NCI-H187 treated with DMSO at 0.1 percent for 48 hours (cell line): ENCODE results near the gene LMX1B.

Experiments
- DNase-seq: peaks from one replicate; lab custom pipeline; 2025; lab: John Stamatoyannopoulos, UW

LMX1B gene

DNA sequence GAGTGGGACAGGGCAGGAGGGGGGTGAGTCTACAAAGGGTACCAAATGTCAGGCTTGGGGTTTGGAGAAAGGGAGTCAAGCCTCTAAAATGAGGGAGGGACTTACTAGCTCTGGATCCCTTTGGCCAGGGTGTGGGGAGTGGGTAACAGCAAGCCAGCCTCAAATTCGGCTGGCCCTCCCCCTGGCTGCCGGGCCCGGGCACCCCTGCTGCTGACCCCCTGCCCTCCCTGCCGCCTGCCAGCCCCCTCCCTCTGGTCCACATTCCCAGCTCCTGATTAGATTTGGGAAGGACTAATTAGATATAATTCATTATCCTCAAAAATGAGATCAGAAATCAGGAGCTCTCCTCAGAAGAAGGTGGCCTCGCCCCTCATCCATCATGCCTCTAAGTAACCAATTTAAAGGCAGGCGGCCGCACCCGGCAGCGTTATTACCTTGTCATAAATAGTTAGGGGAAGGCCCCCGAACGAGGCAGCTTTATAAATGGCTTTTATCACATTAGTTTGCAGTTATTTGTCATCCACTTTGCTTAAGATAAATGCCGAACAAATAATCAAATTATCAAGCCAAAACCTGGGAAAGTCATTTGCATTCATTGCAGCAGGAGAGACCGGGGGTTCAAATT lies 44.6 kb downstream of the LMX1B start:
- no peak for DNase-seq

DNA sequence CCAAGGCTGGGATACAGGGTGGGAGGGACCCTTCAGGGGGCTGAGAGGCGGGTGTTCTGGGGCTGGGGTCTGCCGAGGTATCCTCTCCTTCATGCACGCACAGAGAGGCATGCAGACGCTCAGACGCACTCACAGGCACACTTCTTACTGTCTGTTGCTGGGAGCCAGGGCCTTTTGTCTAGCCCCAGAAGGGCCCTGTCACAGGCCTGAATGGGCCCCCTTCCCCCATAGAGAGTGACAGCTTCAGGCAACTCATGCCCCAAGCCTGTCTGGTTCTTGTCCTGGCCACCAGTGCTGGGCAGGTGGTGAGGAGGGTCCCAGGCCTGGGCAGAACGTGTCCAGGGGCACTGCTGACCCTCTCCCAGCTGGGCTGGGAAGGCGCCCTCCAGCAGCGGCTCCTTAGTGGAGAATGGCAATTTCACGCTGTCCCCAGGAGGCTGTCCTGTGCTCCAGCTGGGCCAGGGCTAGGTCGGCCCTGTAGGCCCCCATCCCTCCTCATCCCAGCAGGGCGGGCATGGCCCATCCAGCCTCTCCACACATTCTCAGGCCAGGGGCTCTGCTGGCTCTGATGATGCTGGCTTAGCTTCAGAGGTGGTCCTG lies 45.3 kb downstream of the LMX1B start:
- no peak for DNase-seq

DNA sequence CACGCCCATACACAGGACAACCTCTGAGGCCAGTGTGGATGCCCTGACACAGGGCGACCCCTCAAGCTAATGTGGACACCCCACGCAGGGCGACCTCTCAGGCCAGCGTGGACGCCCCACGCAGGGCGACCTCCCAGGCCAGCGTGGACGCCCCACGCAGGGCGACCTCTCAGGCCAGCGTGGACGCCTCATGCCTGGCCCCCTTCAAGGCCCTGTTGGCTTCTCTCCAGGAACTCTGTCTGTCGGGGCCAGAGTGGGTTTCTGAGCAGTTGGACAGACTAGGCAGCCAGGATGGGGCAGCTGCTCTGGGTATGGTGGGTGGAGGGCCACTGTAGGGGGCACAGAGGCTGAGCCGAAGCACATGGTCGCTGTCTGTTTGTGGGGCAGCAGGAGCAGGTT lies 47.4 kb downstream of the LMX1B start:
- no peak for DNase-seq

- DNase-seq: no peak
Observed at GRCh38 chr9:126661521-126662251, 48.0 kb downstream of the LMX1B start.

DNA sequence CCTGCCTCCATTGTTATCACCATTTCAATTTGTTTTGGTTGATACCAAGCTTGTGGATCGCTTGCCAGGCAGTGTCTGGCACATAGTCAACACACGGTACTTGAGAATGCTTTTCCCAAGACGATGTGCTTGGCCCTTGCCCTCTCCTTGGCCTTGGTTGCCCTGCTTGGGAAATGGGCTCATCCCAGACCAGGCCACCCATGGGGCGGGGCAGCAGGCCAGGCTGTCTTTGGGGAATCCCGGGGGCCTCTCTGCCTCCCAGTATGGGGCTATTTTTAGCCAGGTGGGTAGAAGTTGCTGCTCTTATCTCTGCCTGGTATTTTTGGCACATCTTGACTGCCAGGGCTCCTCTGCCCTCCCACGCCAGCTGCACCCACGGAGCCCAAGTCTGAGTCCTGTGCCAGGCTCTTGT lies 49.9 kb downstream of the LMX1B start:
- DNase-seq: no peak

- no peak for DNase-seq
Observed at GRCh38 chr9:126664900-126665643, 51.3 kb downstream of the LMX1B start.

- DNase-seq: no peak
Observed at GRCh38 chr9:126665644-126666035, 51.9 kb downstream of the LMX1B start.

GRCh38 chr9:126666155-126666803 lies 52.6 kb downstream of the LMX1B start:
- no peak for DNase-seq

DNA sequence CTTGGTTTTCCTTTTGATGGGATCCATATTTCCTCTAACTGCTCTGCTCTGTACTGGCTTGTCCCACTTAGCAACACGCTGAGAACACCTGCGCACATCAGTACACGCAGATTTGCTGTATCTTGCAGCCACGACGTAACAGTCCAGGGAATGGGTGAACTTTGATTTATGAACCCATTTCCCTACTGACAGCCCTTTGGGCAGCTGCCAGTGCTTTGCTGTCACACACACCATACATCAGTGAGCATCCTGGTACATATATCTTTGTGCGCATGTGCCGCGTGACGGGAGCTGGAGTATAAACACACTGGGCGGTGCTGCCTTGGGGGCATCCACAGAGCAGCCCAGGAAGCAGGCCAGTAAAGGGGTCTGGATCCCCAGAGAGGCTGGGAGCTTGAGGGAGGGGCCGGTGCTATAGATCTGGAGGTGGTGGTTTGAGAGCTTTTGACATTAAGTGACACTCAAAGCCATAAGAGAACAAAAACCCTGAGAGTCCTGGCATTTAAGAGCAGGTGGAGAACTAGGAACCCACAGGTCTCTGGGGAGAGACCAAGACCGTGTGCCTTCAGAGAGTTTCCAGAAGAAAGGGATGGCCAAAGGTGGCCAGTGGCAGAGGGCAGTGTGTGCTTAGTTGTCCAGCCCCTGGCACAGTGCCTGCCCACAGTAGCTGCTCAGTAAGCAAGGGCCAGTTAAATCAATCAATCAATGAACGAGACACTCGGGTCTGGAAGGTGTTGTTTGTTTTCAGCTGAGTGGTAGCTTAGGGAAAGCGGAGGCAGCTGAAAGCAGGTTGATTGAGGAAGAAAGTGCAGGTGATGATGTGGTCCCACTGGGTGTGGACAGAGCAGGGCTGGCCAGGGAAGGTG lies 53.7 kb downstream of the LMX1B start:
- peak; percentile 11 for DNase-seq

DNA sequence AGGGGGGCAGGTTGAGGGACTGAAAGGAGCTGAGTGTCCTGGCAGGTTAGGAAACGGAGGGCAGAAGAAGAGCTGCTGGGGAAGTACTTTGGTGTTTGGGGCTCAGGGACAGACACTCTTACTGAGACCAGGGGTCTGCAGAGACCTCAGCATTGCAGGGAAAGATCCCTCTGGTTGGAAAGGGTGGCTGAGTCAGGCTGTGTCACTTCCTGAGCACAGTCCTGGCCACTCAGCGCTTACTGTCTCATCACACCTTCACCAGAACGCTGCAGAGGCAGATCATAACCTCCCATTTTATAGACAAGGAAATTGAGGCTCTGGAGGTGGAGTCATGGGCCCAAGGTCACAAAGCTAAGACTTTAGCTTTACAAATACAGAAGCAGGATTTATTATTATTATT lies 54.3 kb downstream of the LMX1B start:
- DNase-seq: no peak

GRCh38 chr9:126669108-126669507 lies 55.4 kb downstream of the LMX1B start:
- no peak for DNase-seq

GRCh38 chr9:126670270-126670669 lies 56.5 kb downstream of the LMX1B start:
- DNase-seq: no peak

DNA sequence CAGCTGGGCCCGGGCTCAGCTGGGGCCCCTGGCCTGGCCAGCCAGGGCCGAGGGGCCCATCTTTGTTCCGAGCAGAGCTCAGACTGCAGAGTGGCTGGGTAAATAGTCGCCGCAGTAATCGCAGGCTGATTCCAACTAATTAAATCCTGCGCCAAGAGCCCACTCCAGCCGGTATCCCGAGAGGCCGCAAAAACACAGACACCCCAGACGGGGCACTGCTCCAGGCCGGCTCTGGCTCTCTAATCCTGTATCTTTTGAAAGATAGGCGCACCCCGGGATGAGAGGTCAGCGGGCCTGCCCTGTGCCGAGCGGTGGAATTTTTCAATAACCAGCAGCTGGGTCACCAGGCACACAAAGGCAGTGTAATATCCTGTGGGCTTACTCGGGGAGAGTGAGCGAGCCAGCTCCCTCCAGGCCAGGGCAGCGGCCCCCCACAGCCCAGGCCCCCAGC lies 57.7 kb downstream of the LMX1B start:
- DNase-seq: no peak

DNA sequence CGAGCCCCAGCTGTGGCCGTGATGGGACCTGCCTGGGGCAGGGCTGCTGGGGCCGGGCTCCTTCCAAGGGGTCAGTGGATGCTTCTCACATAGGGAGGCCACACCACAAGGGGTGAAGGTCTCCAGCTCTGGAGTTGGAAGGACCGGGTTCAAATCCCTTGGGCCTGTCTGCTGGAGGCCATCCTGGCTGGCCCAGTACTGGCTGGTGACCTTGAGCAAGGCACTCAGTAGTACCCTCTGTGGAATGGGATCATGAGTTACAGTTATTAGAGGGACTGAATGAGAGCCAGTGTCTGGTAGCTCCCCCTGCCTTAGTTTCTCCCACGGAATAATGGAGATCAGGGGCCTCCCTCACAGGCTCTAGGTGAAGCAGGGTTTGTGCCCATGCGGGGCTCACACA lies 58.3 kb downstream of the LMX1B start:
- DNase-seq: no peak

DNA sequence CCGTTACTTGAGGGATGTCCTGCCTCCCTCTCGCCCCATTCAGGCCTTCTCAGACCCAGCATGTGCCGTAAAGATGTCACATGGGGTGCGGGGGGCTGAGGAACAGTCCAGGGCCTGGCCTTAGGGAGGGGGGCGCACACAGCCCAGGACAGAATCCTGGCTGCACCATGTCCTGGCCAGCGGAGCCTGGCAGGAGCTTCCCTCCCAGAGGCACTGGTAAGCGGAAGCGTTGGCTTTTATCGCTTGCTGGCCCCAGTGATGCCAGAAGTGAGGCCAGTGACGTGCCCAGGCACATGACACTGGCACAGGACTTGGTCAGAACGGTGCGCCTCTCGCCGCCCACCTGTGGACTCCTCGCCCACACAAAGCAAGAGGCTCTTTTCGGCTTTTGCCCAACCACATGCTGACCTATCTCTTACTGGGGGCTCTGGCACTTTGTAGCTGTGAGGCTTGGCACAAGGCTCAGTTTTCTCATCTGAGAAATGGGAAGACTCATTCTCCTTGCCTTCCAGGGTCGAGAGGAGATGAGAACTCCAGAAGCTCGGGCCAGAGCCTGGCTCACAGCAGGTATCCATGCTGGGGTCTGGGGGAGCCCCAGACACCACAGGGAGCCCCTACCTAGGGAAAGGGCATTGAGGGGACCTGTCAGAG lies 59.0 kb downstream of the LMX1B start:
- DNase-seq: no peak

DNA sequence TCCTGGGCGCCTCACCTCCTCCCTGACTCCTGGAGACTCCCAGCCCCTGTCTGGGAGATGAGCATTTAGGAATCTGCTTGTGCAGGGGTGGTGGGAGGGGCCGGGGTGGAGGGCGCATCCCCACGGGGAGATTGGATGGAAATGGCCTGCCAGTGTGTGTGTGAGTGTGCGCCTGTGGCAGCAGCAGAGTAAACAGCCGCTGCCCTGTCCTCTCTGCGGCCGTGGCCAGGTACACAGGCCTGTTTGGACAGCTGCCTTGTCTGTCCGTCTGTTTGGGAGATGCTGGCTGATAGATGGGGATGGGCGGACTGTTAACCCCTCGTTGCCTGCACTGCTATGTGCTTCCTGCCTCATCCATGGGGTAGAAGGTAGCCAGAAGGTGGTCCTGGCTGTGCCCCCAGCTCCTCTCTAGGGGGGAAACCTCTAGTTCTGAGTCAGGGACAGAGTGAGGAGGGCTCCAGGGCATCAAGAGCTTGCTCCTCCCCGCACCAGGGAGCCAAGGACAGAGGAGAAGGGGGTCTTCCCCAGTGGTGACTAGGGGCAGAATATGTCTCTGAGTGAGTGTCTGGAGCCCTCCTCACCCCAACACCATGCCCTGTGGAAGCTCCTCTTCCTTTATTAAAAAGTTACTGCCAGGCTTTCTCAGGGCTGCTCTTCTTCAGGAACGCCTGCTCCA lies 60.1 kb downstream of the LMX1B start:
- no peak for DNase-seq

DNA sequence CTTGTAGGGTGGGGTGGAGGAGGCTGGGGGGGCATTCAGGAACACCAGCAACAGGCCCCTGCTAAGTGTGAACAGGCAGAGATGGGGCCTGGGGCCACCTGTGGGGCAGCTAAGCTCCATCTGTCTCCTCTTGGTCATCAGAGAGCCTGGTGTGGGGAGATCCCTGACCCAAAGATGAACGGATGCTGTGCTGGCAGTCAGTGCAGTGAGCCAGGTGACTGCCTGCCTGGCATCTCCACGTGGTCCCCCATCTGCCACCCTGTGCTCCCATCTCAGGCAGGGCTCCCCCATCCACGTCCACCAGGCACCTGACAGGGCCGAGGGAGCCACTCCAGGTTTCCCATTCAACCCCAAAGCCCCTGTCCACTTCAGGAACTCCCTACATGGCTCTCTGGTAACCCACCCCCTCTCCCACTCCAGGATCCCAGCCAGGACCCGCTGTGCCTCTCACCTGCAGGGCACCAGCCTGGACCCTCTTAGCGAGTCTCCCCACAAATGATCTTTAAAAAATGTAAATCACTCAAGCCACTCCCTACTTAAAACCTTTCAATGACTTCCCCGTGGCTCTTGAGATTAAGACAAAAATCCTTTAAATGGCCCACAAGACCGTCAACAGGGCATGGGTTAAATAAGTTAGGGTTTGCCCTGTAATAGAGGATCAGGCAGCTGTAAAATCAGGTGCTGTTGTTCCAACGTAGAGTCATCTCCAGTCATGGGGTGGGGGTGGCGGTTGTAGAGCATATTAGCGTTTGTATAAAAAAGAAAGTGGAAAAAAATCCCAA lies 60.8 kb downstream of the LMX1B start:
- DNase-seq: no peak

- DNase-seq: no peak
Observed at GRCh38 chr9:126675147-126675467, 61.4 kb downstream of the LMX1B start.

GRCh38 chr9:126676102-126676684 lies 62.5 kb downstream of the LMX1B start:
- DNase-seq: no peak
